Measurements from ENCODE around the gene TNS1.

Gene TNS1

GRCh38 chr2:217998926-217999594 is 3.7 kb downstream of the TNS1 start:
- no peak for DNase-seq

GRCh38 chr2:217997510-217997909 is 5.3 kb downstream of the TNS1 start:
- no peak for DNase-seq

GRCh38 chr2:217996361-217996760 is 6.4 kb downstream of the TNS1 start:
- no peak for DNase-seq

- no peak for DNase-seq
These were observed 7.0 kb downstream of the TNS1 start for GRCh38 chr2:217995731-217996231.

GRCh38 chr2:217994776-217995274 is 8.0 kb downstream of the TNS1 start:
- DNase-seq, result no peak

- DNase-seq, result peak; percentile 58
These were observed 8.9 kb downstream of the TNS1 start for GRCh38 chr2:217993817-217994463.

GRCh38 chr2:217993138-217993537 is 9.7 kb downstream of the TNS1 start:
- no peak for DNase-seq

- DNase-seq, result no peak
These were observed 10.7 kb downstream of the TNS1 start for GRCh38 chr2:217992061-217992460.

- DNase-seq, result no peak
These were observed 11.9 kb downstream of the TNS1 start for GRCh38 chr2:217990791-217991465.

- DNase-seq, result no peak
These were observed 12.4 kb downstream of the TNS1 start for GRCh38 chr2:217990389-217990788.

- no peak for DNase-seq
These were observed 13.4 kb downstream of the TNS1 start for GRCh38 chr2:217989221-217989948.

- no peak for DNase-seq
These were observed 14.0 kb downstream of the TNS1 start for GRCh38 chr2:217988840-217989204.

- peak; percentile 65 for DNase-seq
These were observed 14.6 kb downstream of the TNS1 start for GRCh38 chr2:217988014-217988839.

- DNase-seq, result no peak
These were observed 15.4 kb downstream of the TNS1 start for GRCh38 chr2:217987391-217987790.

GRCh38 chr2:217986256-217986961 is 16.4 kb downstream of the TNS1 start:
- no peak for DNase-seq

- no peak for DNase-seq
These were observed 19.2 kb downstream of the TNS1 start for GRCh38 chr2:217983276-217984233.

- no peak for DNase-seq
These were observed 20.8 kb downstream of the TNS1 start for GRCh38 chr2:217981971-217982370.

- no peak for DNase-seq
These were observed 21.6 kb downstream of the TNS1 start for GRCh38 chr2:217981084-217981730.

- no peak for DNase-seq
These were observed 22.2 kb downstream of the TNS1 start for GRCh38 chr2:217980591-217980990.

GRCh38 chr2:217980036-217980435 is 22.8 kb downstream of the TNS1 start:
- no peak for DNase-seq
